Stimulated activated CD4-positive, alpha-beta T cell treated with anti-CD3 and anti-CD28 coated beads, Interleukin-12 subunit alpha, Interleukin-12 subunit beta, amount 100 ng/mL, for 48 hours (primary cell): ENCODE results near the gene ADAM23.
A peak's percentile ranks its signal among the peaks of the same experiment; 100 is the strongest.

Experiments used
- DNase-seq, 3 donors: peaks; one replicate each; pipeline ENCODE4 v3.0.0-alpha.2; 2020; ENCODE audit warnings: low read depth in 2 of 3, low spot score in 1 of 3

Gene ADAM23

GRCh38 chr2:206635015-206635414, 191.7 kb downstream of the ADAM23 start:
- DNase-seq, result no peak

GRCh38 chr2:206639636-206640035, 196.3 kb downstream of the ADAM23 start:
- DNase-seq, result no peak

DNA sequence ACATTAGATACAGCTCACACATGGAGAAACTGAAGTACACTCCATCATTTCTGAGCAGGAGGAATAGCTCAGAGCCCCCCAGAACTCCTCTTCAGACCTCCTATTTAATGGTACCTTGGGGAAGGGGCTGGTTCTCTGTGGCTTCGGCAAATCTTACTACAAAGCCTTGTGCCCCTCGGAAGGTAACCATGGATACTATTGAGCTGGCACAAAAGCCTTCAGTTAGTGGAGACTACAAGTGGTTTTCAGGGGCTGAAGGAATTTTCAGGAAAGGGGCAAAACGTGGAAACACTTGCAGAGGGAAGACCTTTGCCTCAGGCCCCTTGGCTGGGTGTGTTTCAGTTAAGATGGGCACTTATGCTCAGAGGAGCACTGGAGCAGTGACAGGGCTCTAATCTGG, 197.9 kb downstream of the ADAM23 start:
- DNase-seq, result no peak

- peak in 1 of 3 donors; percentile 9 for DNase-seq
Observed at GRCh38 chr2:206642075-206643025, 199.0 kb downstream of the ADAM23 start, which contains the start of gene FAM237A. Gene FAM237A, plus strand, starts transcription at chr2:206642487. Its CDS starts 1,750 bp downstream, at chr2:206644237.

DNA sequence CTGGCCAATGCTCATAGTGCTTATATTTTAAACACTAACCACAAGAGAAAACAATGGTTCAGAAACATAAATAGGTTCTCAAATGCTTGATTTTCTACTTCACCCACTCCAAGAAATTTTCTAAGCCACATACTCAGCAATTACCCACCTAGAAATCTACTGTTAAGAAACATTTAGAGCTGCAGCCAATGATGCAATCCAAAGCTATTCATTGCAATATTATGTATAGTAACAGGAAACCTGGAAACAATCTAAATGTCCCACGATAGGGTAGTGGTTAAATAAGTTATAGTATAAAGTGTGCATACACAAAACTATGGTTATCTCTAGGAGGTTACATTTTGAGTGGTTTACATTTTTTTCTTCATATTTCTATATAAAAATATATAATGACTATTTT, 204.7 kb downstream of the ADAM23 start:
- no peak for DNase-seq

DNA sequence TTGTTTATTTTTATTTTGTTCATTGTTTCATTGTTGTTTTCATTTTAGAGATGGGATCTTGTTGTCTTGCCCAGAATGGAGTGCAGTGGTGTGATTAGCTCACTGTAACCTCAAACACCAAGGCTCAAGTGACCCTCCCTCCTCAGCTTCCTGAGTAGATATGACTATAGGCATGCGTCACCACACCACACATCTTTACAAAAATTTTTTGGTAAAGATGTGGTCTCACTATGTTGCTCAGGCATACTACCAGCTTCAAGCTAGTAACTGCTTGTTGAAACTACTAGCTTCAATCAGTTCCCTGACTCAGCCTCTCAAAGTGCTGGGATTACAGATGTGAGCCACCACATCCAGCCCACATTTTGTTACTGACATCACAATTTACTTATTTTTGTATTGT, 213.8 kb downstream of the ADAM23 start:
- DNase-seq, result no peak

- DNase-seq, result no peak
Observed at GRCh38 chr2:206665251-206665650, 221.9 kb downstream of the ADAM23 start.
